WTC11 (cell line): ENCODE measurements around the gene CD72. TPM values are rescaled to one million over a fixed set of nuclear protein-coding genes. Genes with fewer than 3 reads are reported as not detected.
A peak's percentile ranks its signal among the peaks of the same experiment; 100 is the strongest.

Source experiments
- ATAC-seq: fragments of 200-7000 bp; cut with Tn5 transposase; 2 replicates; pipeline ENCODE4 v1.10.0; 2021; ENCODE audit warnings: mild to moderate bottlenecking, moderate library complexity
- CTCF ChIA-PET: fragments of 300-600 bp; sonication (Branson Sonifier 250); formaldehyde crosslinking; loops from one replicate; lab custom pipeline; 2021; ENCODE audit warnings: antibody characterized with exemption; lab: Charles Lee
- POLR2A ChIA-PET: fragments of 350-600 bp; sonication (Branson Sonifier 250); formaldehyde crosslinking; loops from one replicate; lab custom pipeline; 2021; ENCODE audit warnings: antibody characterized with exemption; lab: Charles Lee
- DNase-seq: peaks from one replicate; pipeline ENCODE4 v3.0.0; 2021; ENCODE audit warnings: low spot score
- H3K27ac Mint-ChIP-seq: 2 replicates; pipeline ENCODE4 v1.8.0; 2021; ENCODE audit warnings: mixed read lengths
- H3K27me3 Mint-ChIP-seq: 2 replicates; pipeline ENCODE4 v1.8.0; 2021; ENCODE audit warnings: low read depth, mild to moderate bottlenecking, moderate library complexity, mixed read lengths
- H3K36me3 Mint-ChIP-seq: 2 replicates; pipeline ENCODE4 v1.8.0; 2021; ENCODE audit warnings: mixed read lengths
- H3K4me1 Mint-ChIP-seq: 2 replicates; pipeline ENCODE4 v1.8.0; 2022; ENCODE audit warnings: mixed read lengths
- H3K4me3 Mint-ChIP-seq: 2 replicates; pipeline ENCODE4 v1.8.0; 2021; ENCODE audit warnings: mild to moderate bottlenecking, moderate library complexity, mixed read lengths
- H3K9me3 Mint-ChIP-seq: 2 replicates; pipeline ENCODE4 v1.8.0; 2021; ENCODE audit warnings: mixed read lengths
- CREM ChIP-seq: sonication (generic); formaldehyde crosslinking; IDR thresholded peaks from 2 replicates; pipeline ENCODE4 v1.8.1; 2022; ENCODE audit warnings: mild to moderate bottlenecking, missing genetic modification reagents, moderate library complexity
- E2F1 ChIP-seq: sonication (generic); formaldehyde crosslinking; IDR thresholded peaks from 2 replicates; pipeline ENCODE4 v1.8.0; 2022; ENCODE audit warnings: mild to moderate bottlenecking, missing genetic modification reagents
- E2F4 ChIP-seq: sonication (generic); formaldehyde crosslinking; IDR thresholded peaks from 2 replicates; pipeline ENCODE4 v1.8.1; 2022; ENCODE audit warnings: low read depth, mild to moderate bottlenecking, moderate library complexity, missing genetic modification reagents, borderline replicate concordance
- EMX1 ChIP-seq: fragments of 250-450 bp; sonication (Bioruptor Pico); IDR thresholded peaks from 2 replicates; pipeline ENCODE4 v1.8.0; 2021; ENCODE audit warnings: mild to moderate bottlenecking
- ESRRA ChIP-seq: sonication (generic); formaldehyde crosslinking; IDR thresholded peaks from 2 replicates; pipeline ENCODE4 v1.8.1; 2022; ENCODE audit warnings: mild to moderate bottlenecking, missing genetic modification reagents, borderline replicate concordance
- FOXK1 ChIP-seq: sonication (generic); formaldehyde crosslinking; IDR thresholded peaks from 2 replicates; pipeline ENCODE4 v1.8.0; 2022; ENCODE audit warnings: mild to moderate bottlenecking, moderate library complexity, missing genetic modification reagents
- FOXP1 ChIP-seq: sonication (generic); formaldehyde crosslinking; IDR thresholded peaks from 2 replicates; pipeline ENCODE4 v1.8.0; 2022; ENCODE audit warnings: missing genetic modification reagents, mild to moderate bottlenecking, moderate library complexity, borderline replicate concordance
- JUN ChIP-seq: sonication (generic); formaldehyde crosslinking; IDR thresholded peaks from 2 replicates; pipeline ENCODE4 v1.8.0; 2023; ENCODE audit warnings: mild to moderate bottlenecking, missing genetic modification reagents
- MYBL2 ChIP-seq: sonication (generic); formaldehyde crosslinking; IDR thresholded peaks from 2 replicates; pipeline ENCODE4 v1.8.1; 2023; ENCODE audit warnings: mild to moderate bottlenecking, moderate library complexity, missing genetic modification reagents
- NFATC4 ChIP-seq: fragments of 250-450 bp; sonication (Bioruptor Pico); IDR thresholded peaks from 2 replicates; pipeline ENCODE4 v1.9.0; 2021; ENCODE audit warnings: mild to moderate bottlenecking
- SMAD4 ChIP-seq: sonication (generic); formaldehyde crosslinking; IDR thresholded peaks from 2 replicates; pipeline ENCODE4 v1.8.0; 2022; ENCODE audit warnings: mild to moderate bottlenecking, missing genetic modification reagents
- SP1 ChIP-seq: sonication (generic); formaldehyde crosslinking; conservative IDR thresholded peaks from 2 replicates; pipeline ENCODE4 v1.8.1; 2022; ENCODE audit warnings: missing genetic modification reagents
- TEAD1 ChIP-seq: sonication (generic); formaldehyde crosslinking; IDR thresholded peaks from 2 replicates; pipeline ENCODE4 v1.8.0; 2022; ENCODE audit warnings: mild to moderate bottlenecking, missing genetic modification reagents
- USF2 ChIP-seq: sonication (generic); formaldehyde crosslinking; IDR thresholded peaks from 2 replicates; pipeline ENCODE4 v1.8.1; 2023; ENCODE audit warnings: mild to moderate bottlenecking, missing genetic modification reagents, moderate library complexity
- ZNF121 ChIP-seq: sonication (generic); formaldehyde crosslinking; IDR thresholded peaks from 2 replicates; pipeline ENCODE4 v1.8.0; 2023; ENCODE audit warnings: missing genetic modification reagents
- ZNF232 ChIP-seq: sonication (generic); formaldehyde crosslinking; IDR thresholded peaks from 2 replicates; pipeline ENCODE4 v1.8.0; 2022; ENCODE audit warnings: mild to moderate bottlenecking, missing genetic modification reagents
- ZNF396 ChIP-seq: fragments of 250-450 bp; sonication (Bioruptor Pico); IDR thresholded peaks from 2 replicates; pipeline ENCODE4 v1.8.0; 2021; ENCODE audit warnings: mild to moderate bottlenecking, moderate library complexity, borderline replicate concordance
- ZNF423 ChIP-seq: fragments of 250-450 bp; sonication (Bioruptor Pico); IDR thresholded peaks from 2 replicates; pipeline ENCODE4 v2.1.2; 2022; ENCODE audit warnings: mild to moderate bottlenecking, moderate library complexity
- ZNF512 ChIP-seq: sonication (generic); formaldehyde crosslinking; IDR thresholded peaks from 2 replicates; pipeline ENCODE4 v1.8.1; 2022; ENCODE audit warnings: missing genetic modification reagents, borderline replicate concordance
- total RNA-seq: library from RNA; stranded (reverse); gene quantifications from 3 replicates; pipeline ENCODE4 v1.2.3, GENCODE V29; 2021
- TF ChIP-seq, protein P1 (sequence below): fragments of 250-450 bp; sonication (Bioruptor Pico); IDR thresholded peaks from 2 replicates; pipeline ENCODE4 v2.1.2; 2022; ENCODE audit warnings: mild to moderate bottlenecking, moderate library complexity
- TF ChIP-seq, protein P2 (sequence below): sonication (generic); formaldehyde crosslinking; IDR thresholded peaks from 2 replicates; pipeline ENCODE4 v1.8.0; 2023; ENCODE audit warnings: missing genetic modification reagents, mild to moderate bottlenecking, borderline replicate concordance

The CD72 gene
- total RNA-seq, 1 experiment from 2014 or later, result 2.9 TPM

DNA sequence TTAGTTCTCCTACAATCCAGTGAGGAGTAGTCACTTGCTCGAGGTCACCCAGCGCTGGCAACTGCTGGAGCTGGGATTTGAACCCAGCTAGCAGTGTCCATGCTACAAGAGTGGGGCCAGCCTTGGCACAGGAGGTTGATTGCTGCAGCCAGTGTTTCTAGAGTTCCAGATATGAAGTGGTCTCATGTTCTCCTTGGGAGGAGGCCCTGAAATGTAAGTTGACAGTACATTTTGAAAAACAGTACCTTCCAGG is 40.7 kb upstream of the CD72 start:
- peak overlapping the region; percentile 64 for H3K27ac Mint-ChIP-seq
- H3K4me1 Mint-ChIP-seq, result peaks cover 31% of the 10 kb centered on the region
- H3K4me3 Mint-ChIP-seq, result peak overlapping the region; percentile 85
- peaks cover 23% of the 10 kb centered on the region for H3K27me3 Mint-ChIP-seq
- ChIA-PET POLR2A (interaction anchor here (2.3 to 6.8 kb wide), 2 partner anchors 12 to 32 kb away, joined by 21 to 38 read pairs; partner anchors contain the start of gene TPM2), CTCF (interaction anchor here (1.0 to 10.2 kb wide), 14 partner anchors 9 to 132 kb away, joined by 3 to 127 read pairs (median 13); partner anchors contain the start of genes CREB3, SIT1, TESK1 and TLN1)
- H3K9me3 Mint-ChIP-seq, result no peaks in the 10 kb centered on the region
- H3K36me3 Mint-ChIP-seq, result peaks cover 39% of the 10 kb centered on the region
- no peak for ATAC-seq
- TF ChIP-seq JUN (CRISPR knock-in tag) (no peak), MYBL2 (CRISPR knock-in tag) (0 out of 2 replicates have a peak, but pooled peaks have one; percentile 1), ESRRA (no peak), CREM (CRISPR knock-in tag) (no peak), NFATC4 (CRISPR knock-in tag) (no peak)
- TF ChIP-seq, protein P1, sequence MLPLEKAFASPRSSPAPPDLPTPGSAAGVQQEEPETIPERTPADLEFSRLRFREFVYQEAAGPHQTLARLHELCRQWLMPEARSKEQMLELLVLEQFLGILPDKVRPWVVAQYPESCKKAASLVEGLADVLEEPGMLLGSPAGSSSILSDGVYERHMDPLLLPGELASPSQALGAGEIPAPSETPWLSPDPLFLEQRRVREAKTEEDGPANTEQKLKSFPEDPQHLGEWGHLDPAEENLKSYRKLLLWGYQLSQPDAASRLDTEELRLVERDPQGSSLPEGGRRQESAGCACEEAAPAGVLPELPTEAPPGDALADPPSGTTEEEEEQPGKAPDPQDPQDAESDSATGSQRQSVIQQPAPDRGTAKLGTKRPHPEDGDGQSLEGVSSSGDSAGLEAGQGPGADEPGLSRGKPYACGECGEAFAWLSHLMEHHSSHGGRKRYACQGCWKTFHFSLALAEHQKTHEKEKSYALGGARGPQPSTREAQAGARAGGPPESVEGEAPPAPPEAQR (CRISPR knock-in tag), result no peak
- DNase-seq, result no peak

GRCh38 chr9:35658137-35658967 is 40.1 kb upstream of the CD72 start, which contains the start of gene CCDC107:
Gene CCDC107 (plus strand): TSS chr9:35658292. CDS start chr9:35658380, 88 bp downstream.
- POLR2A ChIA-PET, result interaction anchor here (0.8 to 6.8 kb wide), 5 partner anchors 12 to 98 kb away, joined by 3 to 38 read pairs (median 5); partner anchors contain the start of gene TPM2
- TF ChIP-seq, protein P1 (CRISPR knock-in tag), result no peak
- no peak for TF ChIP-seq ZNF423 (CRISPR knock-in tag)
- 0 out of 2 replicates have a peak, but pooled peaks have one; percentile 13 for TF ChIP-seq SP1
- no peak for TF ChIP-seq ZNF396
- peak; percentile 78; the same call in 1 of the 2 replicates for TF ChIP-seq FOXK1 (CRISPR knock-in tag)
- no peak for TF ChIP-seq E2F1 (CRISPR knock-in tag)
- TF ChIP-seq EMX1 (CRISPR knock-in tag), result 0 out of 2 replicates have a peak, but pooled peaks have one; percentile 49
- TF ChIP-seq ZNF121, result no peak
- 0 out of 2 replicates have a peak, but pooled peaks have one; percentile 44 for TF ChIP-seq E2F4 (CRISPR knock-in tag)
- peak; percentile 79; the same call in 1 of the 2 replicates for TF ChIP-seq ZNF232 (CRISPR knock-in tag)
- peak; percentile 77; the same call in 1 of the 2 replicates for TF ChIP-seq FOXP1 (CRISPR knock-in tag)
- TF ChIP-seq USF2 (CRISPR knock-in tag), result no peak
- TF ChIP-seq ZNF512 (CRISPR knock-in tag), result no peak
- TF ChIP-seq, protein P2, sequence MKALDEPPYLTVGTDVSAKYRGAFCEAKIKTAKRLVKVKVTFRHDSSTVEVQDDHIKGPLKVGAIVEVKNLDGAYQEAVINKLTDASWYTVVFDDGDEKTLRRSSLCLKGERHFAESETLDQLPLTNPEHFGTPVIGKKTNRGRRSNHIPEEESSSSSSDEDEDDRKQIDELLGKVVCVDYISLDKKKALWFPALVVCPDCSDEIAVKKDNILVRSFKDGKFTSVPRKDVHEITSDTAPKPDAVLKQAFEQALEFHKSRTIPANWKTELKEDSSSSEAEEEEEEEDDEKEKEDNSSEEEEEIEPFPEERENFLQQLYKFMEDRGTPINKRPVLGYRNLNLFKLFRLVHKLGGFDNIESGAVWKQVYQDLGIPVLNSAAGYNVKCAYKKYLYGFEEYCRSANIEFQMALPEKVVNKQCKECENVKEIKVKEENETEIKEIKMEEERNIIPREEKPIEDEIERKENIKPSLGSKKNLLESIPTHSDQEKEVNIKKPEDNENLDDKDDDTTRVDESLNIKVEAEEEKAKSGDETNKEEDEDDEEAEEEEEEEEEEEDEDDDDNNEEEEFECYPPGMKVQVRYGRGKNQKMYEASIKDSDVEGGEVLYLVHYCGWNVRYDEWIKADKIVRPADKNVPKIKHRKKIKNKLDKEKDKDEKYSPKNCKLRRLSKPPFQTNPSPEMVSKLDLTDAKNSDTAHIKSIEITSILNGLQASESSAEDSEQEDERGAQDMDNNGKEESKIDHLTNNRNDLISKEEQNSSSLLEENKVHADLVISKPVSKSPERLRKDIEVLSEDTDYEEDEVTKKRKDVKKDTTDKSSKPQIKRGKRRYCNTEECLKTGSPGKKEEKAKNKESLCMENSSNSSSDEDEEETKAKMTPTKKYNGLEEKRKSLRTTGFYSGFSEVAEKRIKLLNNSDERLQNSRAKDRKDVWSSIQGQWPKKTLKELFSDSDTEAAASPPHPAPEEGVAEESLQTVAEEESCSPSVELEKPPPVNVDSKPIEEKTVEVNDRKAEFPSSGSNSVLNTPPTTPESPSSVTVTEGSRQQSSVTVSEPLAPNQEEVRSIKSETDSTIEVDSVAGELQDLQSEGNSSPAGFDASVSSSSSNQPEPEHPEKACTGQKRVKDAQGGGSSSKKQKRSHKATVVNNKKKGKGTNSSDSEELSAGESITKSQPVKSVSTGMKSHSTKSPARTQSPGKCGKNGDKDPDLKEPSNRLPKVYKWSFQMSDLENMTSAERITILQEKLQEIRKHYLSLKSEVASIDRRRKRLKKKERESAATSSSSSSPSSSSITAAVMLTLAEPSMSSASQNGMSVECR (CRISPR knock-in tag), result 0 out of 2 replicates have a peak, but pooled peaks have one; percentile 18
- TF ChIP-seq SMAD4, result peak; percentile 49; the same call in 1 of the 2 replicates
- 0 out of 2 replicates have a peak, but pooled peaks have one; percentile 52 for TF ChIP-seq TEAD1

More at GRCh38 chr9:35658137-35658967, 40.1 kb upstream of the CD72 start, which contains the start of gene CCDC107:
- Mint-ChIP-seq H3K9me3 (no peaks in the 10 kb centered on the region), H3K4me3 (peak within 1 kb of the TSS; percentile 85), H3K27me3 (peaks cover 23% of the 10 kb centered on the region), H3K27ac (peak within 1 kb of the TSS; percentile 100), H3K36me3 (peaks cover 38% of the 10 kb centered on the region), H3K4me1 (peaks cover 27% of the 10 kb centered on the region)
- ATAC-seq, result peak; percentile 58
- CTCF ChIA-PET, result interaction anchor here (0.6 to 10.2 kb wide), 28 partner anchors 9 to 623 kb away, joined by 3 to 127 read pairs (median 5); partner anchors contain the start of genes CREB3, HINT2, SIT1 and TESK1
- DNase-seq, result peak; percentile 84
